COLO829 (cell line): ENCODE data around the gene ATF7.
"Not testable (repeated sequence)": the region's sequence is repeated elsewhere in the genome, so short reads cannot be mapped to it uniquely, and the experiment has no call there.

Experiments used
- DNase-seq: peaks from one replicate; pipeline ENCODE4 v3.0.0; 2012; ENCODE audit warnings: low spot score

Gene ATF7

DNA sequence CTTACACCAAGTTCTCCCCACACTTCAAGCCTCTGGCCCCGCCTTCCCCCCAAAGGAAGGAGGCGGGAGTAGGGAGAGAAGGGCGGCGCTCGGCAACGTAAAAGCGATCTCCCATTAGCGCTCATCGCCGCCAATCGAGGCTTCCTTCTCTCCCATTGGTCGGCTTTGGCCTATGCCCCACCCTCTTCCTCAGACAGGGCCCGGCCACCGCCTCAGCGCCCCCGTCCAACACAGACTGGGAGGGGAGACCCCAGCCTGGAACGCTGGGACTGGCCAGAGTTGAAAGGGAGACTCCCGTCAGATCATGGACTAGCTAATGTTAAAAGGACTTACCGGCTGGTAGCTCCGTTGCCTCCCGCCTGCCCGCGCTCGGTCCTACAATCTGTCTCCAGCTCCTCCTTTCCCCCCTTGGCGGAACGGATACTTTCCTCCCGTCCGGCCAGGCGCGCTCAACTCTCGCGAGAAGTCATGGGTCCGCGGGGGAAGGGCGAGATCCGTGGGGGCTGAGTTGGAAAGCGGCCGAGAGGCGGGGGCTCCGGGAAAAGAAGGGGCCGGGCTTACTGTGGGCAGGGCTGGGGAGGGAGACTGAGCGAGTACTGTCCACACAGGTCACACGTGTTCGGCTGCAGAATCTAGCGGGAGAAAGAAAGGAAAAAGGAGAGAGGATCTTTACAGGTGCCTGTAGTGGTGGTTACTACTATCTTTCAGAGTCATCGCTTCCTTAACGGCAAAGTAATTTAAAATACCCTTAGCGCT, at the start of gene ATF7:
Gene ATF7 (minus strand): TSS at position 437 of the 756 bp plus-strand sequence. CDS start 25,382 bp downstream, outside the sequence.
- peak; percentile 96 for DNase-seq

GRCh38 chr12:53674977-53675700, 49.0 kb upstream of the ATF7 start:
- no peak for DNase-seq

DNA sequence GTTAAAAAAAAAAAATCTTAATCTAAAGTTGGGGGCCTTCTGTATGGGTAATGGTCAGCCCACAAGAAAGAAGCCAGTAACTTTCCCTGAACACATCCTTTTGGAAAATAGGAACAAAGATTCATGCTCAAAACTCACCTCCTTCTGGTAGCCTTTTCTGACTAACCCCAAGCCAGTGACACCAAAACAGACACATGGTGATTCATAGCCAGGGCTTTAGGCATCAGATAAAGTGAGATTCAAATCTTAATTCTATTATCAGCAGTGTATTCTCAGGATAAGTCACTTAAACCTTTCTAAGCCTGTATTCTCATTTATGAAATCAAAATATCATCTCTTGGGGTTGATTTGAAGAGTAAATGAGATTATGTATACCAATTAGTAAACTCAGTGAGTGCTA, 44.8 kb upstream of the ATF7 start:
- DNase-seq: no peak

DNA sequence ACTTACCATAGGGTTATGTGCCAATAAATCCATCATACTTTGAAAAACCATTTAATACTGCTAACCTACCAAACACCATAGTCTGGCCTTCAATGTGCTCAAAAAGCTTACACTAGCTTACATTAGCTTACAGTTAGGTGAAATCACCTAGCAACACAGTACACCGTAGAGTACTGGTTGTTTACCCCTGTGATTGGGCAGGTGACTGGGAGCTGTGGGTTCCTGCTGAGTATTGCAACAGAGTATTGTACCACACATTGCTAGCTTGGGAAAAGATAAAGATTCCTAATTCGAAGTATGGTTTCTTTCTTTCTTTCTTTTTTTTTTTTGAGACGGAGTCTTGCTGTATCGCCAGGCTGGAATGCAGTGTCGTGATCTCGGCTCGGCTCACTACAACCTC, 44.1 kb upstream of the ATF7 start:
- no peak for DNase-seq

DNA sequence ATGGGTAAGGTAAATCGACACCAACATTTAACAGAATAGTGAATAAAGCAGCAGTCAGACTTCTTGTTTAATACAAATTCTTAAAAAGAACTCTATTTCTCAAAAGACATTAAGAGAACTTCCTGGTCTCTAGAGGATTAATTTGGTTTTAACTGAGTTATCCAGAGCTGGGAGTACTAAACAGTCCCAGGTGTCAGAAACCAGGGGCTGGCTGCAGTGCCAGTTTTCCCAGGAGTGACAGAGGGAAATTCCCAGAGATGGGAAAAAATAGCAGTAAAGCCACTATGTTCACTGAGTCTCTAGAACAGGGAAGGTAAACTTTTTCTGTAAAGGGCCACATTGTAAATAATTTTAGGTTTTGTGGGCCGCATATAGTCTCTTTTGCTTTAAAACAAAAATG, 40.9 kb upstream of the ATF7 start:
- DNase-seq: no peak

- DNase-seq: no peak
Observed at GRCh38 chr12:53664936-53665335, 38.8 kb upstream of the ATF7 start.

DNA sequence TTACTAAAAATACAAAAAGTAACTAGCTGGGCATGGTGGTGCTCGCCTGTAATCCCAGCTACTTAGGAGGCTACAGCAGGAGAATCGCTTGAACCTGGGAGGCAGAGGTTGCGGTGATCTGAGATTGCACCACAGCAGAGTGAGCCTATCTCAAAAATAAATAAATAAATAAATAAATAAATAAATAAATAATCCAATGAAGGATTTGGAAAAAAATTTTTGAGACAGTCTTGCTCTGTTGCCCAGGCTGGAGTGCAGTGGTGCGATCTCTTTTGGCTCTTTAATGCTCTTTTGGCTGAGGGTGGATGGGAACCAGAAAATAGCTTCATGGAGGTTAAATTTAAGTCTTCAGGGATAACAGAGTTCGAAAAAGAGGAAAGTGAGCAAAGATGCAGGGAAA, 38.0 kb upstream of the ATF7 start:
- DNase-seq: no peak

DNA sequence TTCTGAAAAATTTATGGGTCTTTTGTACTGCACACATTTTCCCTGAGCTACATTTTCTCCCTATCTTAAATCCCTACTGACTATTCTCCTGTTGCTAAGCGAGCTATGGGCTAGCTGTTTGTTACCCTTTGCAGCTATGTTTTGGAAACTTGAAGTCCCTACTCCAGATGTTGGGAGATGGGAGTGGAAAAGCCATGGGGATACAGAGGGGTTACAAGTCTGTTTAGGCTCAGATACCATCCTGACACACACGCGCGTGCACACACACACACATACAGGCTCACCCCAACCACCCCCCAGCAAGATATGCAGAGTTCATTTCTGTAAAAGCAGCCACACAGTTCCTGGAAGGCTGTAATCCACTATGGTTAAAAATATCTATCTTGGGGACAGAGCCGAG, 33.9 kb upstream of the ATF7 start:
- no peak for DNase-seq

DNA sequence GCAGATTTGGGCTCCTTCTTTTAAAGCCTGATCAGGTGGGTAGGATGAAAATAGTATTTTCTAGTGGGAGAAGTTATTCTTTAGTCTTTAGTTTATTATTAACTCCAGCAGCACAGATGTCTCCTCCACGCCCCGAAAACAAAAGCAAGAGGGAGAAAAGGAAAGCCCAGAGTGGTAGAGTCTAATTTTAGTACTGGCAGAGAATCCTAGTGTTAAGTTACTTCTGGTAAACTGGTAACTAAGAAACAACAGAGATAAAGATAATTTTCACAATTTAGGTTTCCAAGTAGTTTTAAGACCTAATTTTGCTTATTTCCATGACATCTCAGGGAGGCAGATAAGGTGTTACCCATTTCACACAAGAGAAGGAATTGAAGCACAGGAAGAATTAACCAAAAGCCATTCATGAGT, 33.4 kb upstream of the ATF7 start:
- DNase-seq: no peak

- peak; percentile 83 for DNase-seq
Observed at GRCh38 chr12:53659011-53659551, 32.9 kb upstream of the ATF7 start.

GRCh38 chr12:53657041-53657440, 30.9 kb upstream of the ATF7 start:
- DNase-seq: no peak

DNA sequence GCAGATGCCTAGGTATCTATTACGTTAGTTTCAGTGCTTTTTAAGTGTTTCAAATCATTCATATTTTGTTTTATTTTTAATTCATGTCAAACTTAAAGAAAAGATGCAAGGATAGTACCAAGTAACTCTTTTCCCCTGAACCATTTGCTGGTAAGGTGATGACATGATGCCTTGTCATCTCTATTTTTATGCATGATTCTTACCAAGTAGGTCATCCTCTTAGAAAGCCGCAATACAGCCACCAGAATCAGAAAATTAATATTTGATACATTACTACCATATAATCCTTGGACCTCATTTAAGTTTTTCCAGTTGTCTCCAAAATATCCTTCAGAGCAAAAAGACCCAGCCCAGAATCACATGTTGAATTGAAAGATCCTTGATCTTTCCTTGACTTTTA, 27.4 kb upstream of the ATF7 start:
- no peak for DNase-seq

DNA sequence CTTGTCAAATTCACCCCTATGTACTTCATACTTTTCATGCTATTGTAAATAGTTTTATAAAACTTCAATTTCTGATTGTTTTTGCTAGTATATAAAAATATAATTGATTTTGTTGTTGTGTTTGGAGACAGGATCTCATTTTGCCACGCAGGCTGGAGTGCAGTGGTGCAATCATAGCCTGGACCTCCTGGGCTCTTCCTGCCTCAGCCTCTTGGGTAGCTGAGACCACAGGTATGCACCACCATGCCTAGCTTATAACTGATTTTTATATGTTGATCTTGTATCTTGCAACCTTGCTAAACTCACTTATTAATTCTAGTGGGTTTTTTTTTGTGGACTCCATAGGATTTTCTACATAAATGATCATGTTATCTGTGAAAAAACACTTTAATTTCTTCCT, 26.2 kb upstream of the ATF7 start:
- no peak for DNase-seq

GRCh38 chr12:53651737-53652136, 25.6 kb upstream of the ATF7 start:
- DNase-seq: no peak

GRCh38 chr12:53646300-53646699, 20.1 kb upstream of the ATF7 start:
- DNase-seq: not testable (repeated sequence)

DNA sequence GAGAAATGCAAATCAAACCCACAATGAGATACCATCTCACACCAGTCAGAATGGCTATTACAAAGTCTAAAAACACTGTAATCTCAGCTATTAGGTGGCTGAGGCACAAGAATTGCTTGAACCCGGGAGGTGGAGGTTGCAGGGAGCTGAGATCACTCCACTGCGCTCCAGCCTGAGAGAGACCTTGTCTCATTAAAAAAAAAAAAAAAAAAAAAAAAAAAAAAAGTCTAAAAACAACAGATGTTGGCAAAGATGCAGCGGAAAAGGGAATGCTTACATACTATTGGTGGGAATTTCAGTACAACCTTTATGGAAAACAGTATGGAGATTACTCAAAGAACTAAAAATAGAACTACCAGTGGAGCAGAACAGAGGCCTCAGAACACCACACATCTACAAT, 19.0 kb upstream of the ATF7 start:
- DNase-seq: no peak

DNA sequence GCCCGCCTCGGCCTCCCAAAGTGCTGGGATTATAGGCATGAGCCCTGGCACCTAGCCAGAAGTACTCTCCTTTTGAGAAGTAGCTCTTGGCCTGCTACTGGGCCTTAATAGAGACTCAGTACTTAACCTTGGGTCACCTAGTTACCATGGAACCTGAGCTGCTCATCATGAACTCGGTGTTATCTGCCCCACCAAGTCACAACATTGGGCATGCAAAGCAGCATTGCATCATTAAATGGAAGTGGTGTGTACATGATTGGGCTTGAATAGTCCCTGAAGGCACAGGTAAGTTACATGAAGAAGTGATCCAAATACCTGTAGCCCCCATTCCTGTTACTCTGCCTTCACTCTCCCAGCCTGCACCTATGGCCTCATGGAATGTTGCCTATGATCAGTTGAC, 18.0 kb upstream of the ATF7 start:
- DNase-seq: no peak

GRCh38 chr12:53643232-53643979, 17.2 kb upstream of the ATF7 start:
- DNase-seq: no peak

DNA sequence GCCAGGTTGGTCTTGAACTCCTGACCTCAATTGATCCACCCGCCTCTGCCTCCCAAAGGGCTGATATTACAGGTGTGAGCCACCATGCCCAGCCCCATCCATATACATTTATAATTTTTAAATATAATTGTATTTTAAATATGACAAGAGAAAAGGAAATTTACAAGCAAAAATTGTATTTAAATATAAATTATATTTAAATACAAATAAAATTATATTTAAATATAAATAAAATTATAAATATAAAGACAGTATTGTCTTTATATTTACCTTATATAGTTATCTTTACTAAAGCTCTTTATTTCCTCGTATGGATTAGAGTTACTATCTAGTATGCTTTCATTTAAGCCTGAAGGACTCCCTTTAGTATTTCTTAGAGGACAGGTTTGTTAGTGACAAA, 11.9 kb upstream of the ATF7 start:
- DNase-seq: no peak

DNA sequence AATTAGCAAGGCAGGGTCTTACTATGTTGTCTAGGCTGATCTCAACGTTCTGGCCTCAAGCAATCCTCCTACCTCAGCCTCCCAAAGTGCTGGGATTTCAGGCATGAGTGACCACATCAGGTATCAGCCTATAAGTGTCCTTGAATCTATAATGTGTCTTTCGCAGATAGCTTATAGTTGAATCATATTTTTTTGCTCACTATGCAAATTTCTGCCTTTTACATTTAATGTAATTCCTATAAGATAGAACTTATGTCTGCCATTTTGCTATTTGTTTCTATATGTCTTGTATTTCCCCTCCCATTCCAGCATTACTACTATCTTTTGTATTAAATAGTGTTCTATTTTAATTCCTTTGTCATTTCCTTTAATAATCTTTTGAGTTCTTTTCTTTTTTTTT, 10.5 kb upstream of the ATF7 start:
- DNase-seq: no peak

DNA sequence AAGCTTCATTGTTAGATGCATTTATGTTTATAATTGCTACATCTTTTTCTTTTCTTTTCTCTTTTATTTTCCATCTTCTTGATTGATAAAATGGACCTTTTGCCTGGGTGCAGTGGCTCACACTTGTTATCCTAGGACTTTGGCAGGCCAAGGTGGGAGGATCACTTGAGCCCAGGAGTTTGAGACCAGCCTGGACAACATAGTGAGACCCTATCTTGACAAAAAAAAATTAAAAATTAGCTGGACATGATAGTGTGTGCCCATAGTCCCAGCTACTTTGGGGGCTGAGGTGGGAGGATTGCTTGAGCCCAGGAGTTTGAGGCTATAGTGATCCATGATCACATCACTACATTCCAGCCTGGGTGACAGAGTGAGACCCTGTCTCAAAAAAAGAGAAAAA, 9.5 kb upstream of the ATF7 start:
- not testable (repeated sequence) for DNase-seq

DNA sequence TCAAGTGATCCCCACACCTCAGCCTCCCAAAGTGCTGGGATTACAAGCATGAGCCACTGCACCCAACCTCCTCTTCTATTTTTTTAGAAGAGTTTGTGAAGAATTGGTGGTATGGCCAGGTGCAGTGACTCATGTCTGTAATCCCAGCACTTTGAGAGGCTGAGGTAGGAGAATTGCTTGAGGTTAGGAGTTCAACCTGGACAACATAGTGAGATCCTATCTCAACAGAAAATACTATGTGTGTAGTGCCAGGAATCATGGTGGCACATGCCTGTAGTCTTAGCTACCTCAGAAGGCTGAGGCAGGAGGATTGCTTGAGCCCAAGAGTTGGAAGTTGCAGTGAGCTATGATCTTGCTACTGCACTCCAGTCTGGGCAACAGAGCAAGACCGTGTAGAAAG, 5.5 kb upstream of the ATF7 start:
- DNase-seq: no peak

DNA sequence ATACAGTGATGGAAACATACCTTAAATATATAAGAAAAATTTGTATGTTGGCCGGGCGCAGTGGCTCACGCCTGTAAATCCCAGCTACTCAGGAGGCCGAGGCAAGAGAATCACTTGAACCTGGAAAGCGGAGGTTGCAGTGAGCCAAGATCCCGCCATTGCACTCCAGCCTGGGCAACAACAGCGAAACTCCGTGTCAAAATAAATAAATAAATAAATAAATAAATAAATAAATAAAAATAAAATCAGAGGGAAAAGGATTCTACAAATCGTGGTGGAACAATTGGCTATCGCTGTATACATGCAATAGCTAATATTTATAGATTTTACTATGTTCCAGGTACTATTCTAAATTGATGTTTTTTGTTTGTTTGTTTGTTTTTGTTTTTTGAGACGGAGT, 1.7 kb upstream of the ATF7 start:
- no peak for DNase-seq
